HG03060 (cell line): Measurements from ENCODE around the gene CNDP2.

ENCODE experiments used
- ATAC-seq: cut with Tn5 transposase; IDR thresholded peaks from one replicate; pipeline ENCODE4 v1.9.1; 2021; ENCODE audit warnings: low read depth, moderate number of reproducible peaks; ENCODE audit not compliant: unreplicated experiment

Gene CNDP2

GRCh38 chr18:74468547-74469061 is 27.6 kb upstream of the CNDP2 start:
- no peak for ATAC-seq

DNA sequence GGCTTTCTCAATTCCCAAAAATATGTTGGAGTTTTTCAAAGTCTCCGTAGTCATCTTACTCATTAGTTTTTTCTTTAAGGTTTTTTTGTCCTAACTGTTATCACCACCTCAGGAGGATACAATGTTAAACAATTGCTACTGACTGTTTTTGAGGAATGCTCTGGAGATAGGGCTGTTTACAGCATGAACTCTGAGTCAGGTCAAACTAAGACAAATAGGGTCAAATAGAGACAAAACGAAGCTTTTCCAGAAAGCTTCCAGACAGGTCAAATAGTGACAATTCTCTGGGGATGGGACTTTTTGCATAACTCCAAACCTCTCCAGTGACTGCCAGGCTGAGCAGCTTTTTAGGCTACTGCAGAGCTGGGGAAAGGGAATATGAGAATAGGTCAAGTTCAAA is 23.9 kb upstream of the CNDP2 start:
- ATAC-seq = no peak

- no peak for ATAC-seq
These were observed 22.1 kb upstream of the CNDP2 start for GRCh38 chr18:74473976-74474640.

DNA sequence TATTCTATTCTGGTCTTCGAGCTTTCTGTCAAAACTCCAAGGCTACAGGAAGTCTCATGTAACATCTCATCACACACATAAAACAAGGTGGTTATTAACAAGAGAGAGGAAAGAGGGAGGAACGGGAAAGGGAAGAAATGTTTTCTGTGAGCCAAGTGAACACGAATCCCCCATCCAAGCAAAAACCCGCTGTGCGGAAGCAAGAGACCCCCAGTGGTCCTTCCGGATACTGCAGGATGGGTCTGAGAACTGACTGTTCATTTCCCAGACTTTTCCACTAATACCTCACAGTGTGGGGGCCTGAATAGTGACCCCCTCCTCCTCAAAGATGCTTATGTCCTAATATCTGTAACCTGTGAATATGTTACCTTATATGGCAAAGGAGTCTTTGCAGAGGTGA is 20.0 kb upstream of the CNDP2 start:
- ATAC-seq = no peak

DNA sequence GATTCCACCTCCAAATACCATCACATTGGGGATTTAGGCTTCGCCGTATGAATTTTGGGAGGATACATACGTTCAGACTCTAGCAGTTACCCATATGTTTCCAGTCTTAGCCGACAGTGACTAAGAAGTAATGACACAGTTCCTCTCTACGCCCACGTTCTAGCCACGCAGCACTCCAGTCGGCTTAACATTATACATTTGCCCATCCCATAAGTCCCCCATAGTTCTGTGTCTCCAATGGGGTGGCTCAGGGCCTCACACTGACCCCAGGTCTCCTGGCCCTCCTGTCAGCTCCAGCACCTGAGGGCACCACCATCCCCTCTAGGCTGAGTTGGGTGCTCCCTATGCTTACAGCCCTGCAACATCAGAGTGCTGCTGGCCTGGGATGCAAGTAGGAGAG is 18.4 kb upstream of the CNDP2 start:
- no peak for ATAC-seq

DNA sequence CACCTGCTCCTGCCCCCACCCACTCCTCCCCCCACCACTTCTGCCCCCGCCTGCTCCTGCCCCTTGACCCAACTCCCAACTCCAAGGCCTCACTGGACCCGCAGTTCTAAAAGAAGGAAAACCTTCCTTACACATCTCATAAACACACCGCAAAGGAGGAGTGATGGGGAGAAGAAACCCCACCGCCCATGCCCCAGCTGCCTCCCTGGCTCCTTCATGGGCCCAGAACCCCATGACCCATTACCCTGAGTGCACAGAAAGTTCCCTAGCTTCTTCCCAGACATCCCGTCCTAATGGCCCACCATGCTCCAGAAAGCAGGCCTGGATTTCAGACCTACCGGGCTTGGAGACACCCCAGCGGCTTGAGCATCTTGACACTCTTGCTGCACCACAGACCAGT is 17.8 kb upstream of the CNDP2 start:
- no peak for ATAC-seq

GRCh38 chr18:74478880-74479279 is 17.3 kb upstream of the CNDP2 start:
- no peak for ATAC-seq

GRCh38 chr18:74479486-74480148 is 16.5 kb upstream of the CNDP2 start:
- no peak for ATAC-seq

- no peak for ATAC-seq
These were observed 16.0 kb upstream of the CNDP2 start for GRCh38 chr18:74480149-74480651.

DNA sequence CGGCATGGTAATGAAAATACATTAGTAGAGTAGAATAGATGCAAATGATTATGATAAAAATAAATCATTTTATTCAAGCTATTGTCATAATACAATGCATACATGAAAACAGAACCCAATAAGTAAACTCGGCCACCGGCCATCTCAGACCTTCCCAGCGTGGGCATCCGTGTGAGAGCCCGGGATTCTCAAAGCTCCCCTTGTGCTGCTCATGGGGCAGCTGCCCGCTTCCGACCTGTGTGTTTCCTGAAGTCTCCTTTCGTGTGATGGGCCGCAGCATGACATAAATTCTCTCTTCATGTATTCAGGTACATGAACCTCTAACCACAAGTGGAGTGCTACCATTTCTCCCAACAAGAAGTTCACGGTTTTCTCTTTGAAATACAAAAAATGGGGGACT is 13.5 kb upstream of the CNDP2 start:
- no peak for ATAC-seq

DNA sequence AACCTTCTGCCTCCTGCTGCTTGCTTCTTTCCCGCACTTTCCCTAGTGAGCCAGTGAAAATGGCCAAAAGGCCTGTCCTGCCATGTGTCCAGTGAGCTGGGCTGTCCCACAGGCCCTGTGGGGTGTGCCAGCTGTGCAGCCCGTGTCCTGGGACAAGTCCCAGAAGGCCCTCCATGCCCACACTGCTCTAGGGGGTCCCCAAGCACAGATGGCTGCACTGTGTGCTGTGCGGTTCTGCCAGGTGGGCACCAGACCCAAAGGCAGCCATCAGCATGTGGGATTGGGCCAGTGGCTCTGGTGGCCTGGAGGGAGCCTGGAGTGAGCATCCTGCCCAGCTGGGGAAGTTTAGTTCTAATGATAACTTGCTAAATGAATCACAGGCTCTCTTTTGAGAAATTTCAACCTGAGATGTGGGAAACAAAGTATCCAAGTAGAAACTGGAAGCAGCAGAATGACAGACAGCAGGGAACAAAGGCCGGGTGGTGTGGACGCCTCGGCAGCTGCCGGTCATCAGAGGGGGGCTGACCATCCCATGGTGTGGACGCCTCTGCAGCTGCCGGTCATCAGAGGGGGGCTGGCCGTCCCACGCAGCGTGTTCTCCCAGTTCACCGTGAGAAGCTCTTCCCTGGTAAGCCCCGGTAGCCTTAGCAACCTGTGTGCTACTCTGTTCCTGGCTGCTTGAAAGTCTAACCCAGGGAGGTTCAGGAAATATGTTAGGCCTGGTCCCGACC is 9.9 kb upstream of the CNDP2 start:
- ATAC-seq = no peak

GRCh38 chr18:74488354-74488753 is 7.8 kb upstream of the CNDP2 start:
- no peak for ATAC-seq

DNA sequence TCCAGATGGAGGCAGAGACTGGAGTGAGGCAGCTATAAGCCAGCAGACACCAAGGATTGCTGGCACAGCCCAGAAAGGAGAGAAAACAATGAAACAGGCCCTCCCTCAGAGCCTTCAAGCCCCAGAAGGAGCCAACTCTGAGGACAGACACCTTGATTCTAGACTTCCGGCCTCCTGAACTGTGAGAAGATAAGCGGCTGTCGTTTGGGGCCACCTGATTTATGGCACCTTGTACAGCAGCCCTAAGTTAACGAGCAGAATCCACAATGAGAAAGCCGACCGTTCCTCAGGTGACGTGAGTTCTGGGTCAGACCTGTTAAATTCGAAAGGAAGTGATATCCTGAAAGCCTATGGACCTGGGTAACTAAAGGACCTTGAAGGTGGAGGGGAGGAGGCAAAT is 7.3 kb upstream of the CNDP2 start:
- no peak for ATAC-seq

GRCh38 chr18:74489676-74490075 is 6.5 kb upstream of the CNDP2 start:
- no peak for ATAC-seq

- no peak for ATAC-seq
These were observed 3.9 kb upstream of the CNDP2 start for GRCh38 chr18:74492259-74492658.

- ATAC-seq = no peak
These were observed 2.5 kb upstream of the CNDP2 start for GRCh38 chr18:74493689-74494088.

DNA sequence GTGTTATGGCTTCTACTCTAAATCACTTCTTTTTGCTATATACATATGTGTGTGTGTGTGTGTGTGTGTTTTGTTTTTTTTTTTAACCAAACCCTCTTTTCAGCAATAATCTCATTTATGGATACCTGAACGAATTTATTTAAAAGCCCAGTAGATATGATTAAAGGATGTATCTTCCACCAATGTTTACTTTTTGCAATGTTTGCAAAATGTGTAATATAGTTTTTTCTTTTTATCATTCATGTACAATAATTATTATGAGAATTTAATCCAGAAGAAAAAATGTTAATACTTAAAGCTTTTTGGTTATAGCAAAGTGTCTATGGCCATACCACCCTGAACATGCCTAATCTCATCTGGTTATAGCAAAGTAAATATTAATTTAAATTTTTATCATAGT is 1.6 kb upstream of the CNDP2 start:
- no peak for ATAC-seq

DNA sequence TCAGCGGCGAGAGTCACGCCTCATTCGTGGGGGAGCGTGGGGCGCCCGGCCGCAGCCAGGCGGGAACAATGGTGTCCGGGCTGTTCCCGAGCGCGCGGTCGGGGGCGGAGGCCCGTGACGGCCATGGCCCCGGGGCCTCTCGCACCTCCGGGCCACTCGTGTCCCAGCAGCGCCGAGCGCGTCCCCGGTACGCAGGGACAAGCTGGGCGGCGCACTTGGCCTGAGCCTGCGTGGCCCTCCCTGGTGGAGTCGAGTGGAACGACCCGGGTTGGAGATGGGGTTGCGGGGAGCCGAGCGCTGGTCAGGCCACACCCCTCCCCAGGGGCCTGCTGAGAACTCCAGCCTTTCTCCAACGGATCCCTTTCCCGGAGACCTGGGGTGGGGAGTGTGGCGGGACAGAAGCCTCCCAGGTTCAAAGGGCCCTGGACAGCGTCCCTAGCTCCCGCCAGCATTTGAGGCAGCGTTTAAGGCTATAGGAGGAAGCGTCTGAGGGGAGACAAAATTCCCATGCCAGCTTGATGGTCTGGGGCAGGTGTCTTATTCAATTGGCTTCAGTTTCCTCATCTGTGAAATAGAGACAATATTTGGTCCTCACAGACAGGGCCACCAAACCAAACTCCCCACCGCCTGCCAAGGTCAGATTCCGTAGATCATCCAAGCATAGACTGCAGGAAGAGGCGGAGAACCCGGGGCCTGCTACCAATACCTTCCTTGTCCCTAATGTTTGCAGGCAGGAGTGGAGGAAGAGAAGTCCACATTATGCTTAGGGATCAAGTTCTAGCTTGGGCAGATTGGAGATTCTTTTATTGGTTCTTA is 553 bp downstream of the CNDP2 start:
- peak; percentile 3 for ATAC-seq

- ATAC-seq = no peak
These were observed 1.1 kb downstream of the CNDP2 start for GRCh38 chr18:74497324-74497676.

DNA sequence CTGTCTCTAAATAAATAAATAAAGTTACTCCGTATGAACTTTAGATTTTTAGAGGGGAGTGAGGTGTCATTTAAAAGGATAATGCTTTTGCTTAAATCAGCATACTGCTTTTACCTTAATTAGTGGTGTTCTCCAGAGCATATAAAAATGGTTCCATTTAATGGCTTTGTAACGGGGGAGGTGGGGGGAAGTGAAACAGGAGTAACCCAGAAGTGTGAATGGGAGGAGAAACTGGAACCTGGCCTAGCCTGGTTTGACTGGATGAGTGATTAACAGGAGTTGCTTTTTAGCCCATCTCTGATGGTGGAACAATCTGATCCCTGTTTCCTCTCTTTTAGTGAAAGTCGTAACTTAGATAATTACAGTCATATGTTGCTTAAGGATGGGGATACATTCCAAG is 1.6 kb downstream of the CNDP2 start:
- ATAC-seq = no peak
